GM21717 (cell line): ENCODE measurements around the gene GAPDHS.

Source experiments
- ATAC-seq: cut with Tn5 transposase; IDR thresholded peaks from one replicate; pipeline ENCODE4 v1.9.1; 2021; ENCODE audit warnings: mild to moderate bottlenecking, moderate library complexity; ENCODE audit not compliant: unreplicated experiment

Gene GAPDHS

DNA sequence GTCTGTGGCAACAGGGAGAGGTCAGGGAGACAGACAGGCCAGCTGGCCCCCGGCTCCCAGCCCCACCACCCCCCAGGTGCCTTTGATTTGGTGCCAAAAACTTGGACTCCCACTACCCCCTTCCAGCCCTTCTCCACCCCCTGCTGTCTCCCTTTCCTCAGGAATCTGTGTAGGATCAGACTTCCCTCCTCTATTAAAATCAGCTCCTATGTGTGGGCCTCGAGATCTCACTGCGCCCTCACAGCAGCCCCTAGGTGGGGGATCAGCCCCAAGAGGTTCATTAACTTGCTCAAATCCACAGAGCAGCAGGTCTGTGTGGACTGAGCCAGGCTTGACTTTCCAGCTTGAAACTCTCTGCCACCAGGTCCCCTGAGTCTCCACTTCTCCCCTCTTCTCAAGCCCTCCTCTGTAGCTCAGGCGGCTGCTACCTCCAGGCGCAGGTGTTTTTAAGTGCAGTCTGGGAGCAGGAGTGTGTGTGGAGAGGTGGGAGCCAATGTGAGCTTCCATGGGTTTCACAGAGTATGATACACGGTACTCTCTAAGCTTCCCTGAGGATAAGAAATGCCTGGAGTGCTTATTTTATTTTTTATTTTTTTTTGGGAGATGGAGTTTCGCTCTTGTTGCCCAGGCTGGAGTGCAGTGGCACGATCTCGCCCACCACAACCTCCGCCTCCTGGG lies 1.7 kb downstream of the GAPDHS start:
- ATAC-seq, result no peak

DNA sequence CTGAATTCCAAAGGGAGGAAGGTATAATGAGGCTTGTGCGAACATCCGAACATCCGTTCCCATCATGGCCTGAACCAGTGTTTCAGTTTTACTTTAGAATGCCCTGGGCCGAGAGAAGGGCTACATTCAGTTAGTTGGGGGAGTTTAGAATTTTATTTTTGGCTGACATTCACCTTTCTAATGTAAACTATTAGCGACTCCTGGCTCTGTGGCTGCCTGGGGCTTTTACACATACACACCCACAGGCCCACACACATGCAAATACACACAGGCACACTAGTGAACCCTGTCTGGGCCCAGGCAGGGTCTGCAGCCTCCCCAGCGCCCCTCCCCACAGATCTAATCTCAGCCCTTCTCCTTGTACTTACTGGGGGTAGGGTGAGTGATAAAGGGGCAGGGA lies 6.1 kb downstream of the GAPDHS start:
- no peak for ATAC-seq

DNA sequence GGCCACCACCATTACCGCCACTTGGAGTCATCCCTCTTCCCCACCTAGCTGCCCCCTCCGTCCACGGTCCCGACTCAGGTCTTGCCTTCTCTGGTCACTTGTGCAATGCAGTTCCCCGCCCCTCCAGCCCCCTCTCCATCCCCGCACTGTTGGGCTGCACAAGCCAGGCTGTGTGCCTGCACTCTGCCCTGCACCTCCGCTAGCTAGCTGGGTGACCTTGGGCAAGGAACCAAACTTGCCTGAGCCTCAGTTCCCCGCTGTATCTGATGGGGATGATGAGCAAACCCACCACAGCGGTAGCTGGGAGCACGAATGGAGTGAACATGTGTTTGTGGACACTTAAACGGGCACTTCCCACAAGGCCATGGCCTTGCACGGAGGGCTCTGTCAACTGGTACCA lies 6.6 kb downstream of the GAPDHS start:
- no peak for ATAC-seq

DNA sequence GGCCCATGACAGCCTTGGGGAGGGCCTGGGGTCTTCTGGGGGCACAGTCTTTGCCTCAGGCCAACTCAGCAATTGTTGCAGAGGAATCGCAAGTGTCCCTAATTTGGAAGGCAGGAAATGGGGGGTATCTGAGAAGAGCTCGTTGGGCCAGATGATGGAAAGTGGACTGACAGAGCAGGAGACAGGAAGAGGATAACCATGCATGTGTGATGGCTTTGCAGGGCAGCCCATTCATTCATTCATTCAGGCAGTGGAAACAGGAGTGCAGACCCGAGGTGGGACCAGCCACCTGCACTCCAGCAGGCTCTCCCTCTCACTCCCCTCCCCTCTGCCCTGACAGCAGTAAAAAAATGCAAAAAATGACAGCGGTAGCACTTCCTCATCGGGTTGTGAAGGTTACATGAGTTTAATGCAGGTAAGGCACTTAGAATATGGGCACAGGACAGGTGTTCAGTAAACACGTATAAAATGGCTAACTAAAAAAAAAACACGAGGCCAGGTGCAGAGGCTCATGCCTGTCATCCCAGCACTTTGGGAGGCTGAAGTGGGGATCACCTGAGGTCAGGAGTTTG lies 7.2 kb downstream of the GAPDHS start:
- no peak for ATAC-seq

DNA sequence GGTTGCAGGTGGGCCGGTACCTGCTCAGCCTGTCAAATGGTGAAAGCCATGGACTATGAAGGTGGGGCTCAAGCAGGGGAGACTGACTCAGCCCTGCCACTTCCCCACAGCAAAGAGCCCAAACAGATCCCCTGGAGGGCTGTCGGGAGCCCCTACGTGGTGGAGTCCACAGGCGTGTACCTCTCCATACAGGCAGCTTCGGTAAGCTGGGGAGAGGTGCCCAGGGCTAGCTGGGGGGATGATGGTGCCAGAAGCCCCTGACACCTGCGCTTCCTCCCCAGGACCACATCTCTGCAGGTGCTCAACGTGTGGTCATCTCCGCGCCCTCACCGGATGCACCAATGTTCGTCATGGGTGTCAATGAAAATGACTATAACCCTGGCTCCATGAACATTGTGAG lies 9.0 kb downstream of the GAPDHS start:
- no peak for ATAC-seq

DNA sequence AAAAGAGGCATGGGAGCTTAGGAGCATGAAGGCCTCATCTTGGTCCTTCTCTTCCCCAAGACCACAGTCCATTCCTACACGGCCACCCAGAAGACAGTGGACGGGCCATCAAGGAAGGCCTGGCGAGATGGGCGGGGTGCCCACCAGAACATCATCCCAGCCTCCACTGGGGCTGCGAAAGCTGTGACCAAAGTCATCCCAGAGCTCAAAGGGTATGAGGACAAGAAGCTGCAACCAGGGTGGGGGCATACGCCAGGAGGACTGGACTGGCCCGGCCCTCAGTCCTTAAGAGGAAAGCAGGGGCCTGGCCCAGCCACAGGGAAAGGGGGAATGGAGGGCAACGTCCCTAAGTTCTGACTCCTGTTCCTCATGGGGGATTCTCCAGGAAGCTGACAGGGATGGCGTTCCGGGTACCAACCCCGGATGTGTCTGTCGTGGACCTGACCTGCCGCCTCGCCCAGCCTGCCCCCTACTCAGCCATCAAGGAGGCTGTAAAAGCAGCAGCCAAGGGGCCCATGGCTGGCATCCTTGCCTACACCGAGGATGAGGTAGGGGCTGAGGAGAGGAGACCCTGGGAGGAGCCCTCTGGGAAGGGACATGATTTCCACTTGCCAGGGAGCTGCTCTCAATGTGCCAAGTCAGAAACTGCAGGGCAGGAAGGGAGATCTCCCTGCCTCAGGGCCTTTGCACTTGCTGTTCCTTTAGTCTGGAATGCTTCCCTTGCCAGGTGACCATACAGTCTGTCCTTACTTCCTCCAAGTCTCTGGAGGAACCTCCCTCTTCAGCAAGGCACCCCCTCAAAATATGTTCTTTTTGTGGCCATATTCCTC lies 10.2 kb downstream of the GAPDHS start:
- ATAC-seq, result no peak

DNA sequence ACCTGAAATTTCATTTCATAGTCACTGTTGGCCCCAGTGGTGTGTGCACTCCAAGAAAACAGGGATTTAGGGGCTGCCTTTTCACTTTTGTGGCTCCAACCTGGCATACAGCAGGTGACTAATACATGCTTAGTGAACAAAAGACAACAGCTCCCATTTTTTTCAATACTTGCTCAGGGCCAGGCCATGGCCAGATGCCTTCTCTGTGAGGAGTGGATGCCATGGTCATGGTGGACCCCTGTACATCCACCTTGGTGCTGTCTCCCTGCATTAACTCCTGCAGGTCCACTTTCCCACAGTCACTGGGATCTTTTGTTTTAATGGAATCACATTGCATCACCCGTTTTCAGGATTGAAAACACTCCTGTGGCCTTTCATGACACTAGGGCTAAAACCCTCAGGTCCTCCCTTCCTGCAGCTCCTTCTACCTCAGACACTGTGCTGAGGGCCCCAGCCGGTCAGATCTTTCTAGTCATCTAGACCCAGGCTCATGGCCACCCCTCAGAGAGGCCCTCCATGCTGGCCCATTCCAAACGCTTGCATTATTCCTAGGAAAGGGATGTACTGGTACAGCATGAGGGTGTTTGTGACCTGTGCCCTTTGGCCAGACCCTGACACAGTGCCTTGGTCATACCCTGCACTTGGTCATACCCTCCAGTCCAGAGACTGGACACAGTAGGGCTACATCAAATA lies 11.0 kb downstream of the GAPDHS start:
- no peak for ATAC-seq

DNA sequence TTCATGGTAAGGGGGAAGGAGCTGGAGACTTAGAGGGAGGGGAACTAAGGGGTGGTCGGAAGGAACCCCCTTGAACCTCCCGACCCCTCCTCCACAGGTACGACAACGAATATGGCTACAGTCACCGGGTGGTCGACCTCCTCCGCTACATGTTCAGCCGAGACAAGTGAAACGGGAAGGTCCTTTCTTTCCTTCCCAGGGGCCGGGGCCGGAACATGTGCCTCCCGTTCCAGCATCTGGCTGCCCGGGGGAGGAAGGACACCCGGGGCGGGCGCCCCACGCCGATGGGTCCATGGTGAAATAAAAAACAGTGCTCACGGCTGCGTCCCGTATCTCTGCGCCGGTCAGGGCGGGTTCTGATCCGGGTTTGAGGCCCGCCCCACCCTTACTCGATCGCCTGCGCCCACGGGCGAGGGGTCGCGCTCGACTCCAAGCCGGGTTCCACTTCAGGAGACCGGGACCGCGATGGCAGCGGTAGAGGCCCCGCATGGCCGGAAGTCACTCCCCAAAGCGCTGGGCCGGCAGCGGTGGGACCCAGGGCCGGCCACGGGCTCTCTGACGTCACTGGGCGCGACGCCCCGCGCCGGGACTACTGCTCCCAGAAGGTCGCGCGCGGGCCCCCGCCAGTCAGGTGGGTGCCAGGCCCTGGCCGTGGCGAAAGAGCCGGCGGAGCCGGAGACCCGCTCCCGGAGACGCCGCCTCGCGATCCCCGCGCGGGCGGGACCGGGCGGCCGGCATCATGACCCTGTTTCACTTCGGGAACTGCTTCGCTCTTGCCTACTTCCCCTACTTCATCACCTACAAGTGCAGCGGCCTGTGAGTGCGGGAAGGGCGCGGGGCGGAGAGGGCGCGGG lies 12.0 kb downstream of the GAPDHS start, which contains the start of gene TMEM147:
Gene TMEM147 (plus strand): TSS at position 626 of the 854 bp plus-strand sequence. CDS start 114 bp downstream, at position 740.
- peak; percentile 72 for ATAC-seq

DNA sequence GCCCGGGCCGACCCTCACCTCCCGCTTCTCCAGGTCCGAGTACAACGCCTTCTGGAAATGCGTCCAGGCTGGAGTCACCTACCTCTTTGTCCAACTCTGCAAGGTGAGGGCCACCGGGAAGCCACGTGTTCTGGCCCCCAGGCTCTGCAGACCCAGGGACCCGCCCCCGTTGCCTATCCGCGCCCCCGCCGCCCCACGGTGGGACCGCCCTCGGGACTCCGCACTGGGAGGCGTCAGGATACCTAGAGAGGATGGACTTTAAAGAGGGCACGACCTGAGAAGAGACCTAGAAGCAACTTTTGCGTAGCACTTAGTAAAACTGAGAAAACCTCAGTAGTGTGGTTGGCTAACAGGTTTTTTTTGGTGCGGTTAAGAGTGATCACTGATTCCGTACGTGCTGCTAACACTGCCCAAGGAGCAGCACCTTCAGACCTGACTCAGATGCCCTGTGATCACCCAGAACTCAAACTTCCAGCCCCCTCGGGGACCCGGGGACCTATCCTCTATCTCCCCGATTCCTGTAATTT lies 12.7 kb downstream of the GAPDHS start:
- ATAC-seq, result peak; percentile 36

DNA sequence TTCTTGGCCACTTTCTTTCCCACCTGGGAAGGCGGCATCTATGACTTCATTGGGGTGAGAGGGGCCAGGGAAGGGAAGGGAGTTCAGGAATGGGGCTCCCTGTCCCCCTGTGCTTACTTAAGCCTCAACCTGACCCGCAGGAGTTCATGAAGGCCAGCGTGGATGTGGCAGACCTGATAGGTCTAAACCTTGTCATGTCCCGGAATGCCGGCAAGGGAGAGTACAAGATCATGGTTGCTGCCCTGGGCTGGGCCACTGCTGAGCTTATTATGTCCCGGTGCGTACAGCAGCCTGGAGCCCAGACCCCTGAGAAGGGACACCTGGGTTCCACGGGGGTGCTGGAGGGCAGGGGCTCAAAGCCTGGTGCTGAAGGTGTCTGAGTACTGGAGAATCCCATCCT lies 13.3 kb downstream of the GAPDHS start:
- no peak for ATAC-seq

DNA sequence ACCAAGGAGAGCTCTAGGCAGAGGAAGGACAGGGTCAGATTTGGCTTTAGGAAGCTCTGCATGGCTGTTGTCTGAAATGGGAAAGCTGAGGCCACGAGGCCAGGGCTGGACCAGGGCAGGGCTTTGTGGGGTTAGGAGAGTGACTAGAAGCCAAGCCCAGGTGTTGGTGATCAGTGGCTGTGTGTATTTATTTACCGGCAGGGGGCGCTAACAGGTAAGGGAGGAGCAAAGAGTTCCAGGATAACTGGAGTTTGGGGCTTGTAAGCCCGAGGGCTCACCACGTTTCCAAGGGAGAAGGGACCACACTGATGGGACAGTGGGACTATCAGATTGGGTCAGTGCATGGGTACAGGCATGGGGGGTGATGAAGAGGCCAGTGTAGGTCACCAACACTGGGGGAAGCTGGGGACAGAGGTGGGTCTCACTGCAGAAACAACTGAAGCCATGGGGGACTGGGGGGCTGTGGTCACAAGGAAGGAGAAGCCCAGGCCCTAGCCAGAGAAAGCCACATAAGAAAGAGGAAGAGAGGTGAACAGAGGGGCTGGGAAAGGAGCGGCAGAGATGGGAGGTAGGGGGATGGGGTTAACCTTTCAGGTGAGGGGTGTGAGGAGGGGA lies 16.0 kb downstream of the GAPDHS start:
- ATAC-seq, result no peak

DNA sequence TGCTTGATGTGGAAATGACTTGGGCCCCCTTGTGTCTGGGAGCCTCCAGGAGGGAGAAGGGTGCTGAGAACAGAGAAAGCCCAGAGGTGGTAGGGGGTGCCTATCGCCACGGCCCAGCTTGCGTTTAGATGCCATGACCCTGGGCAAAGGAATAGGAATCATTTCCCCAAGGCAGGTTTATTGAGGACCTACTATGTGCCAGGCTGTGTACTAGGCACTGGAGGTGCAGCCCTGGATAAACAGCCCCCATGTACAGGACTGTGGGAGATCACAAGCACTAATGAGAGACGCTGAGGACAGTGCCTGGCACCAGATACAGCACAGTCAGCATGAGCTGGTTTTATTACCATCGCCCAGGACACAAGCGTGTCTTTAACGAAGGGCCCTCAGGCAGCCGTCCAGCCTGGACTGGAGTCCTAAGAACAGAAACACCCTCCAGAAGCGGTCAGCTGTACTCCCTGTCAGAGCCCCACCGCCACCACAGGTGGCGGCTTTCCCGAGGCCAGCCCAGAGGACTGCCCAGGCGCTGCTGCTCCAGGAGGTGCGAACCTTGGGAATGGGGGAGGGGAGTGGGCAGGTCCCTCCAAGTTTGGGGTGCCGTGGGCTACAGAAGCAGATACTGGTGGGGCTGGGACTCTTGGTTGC lies 16.7 kb downstream of the GAPDHS start:
- no peak for ATAC-seq

DNA sequence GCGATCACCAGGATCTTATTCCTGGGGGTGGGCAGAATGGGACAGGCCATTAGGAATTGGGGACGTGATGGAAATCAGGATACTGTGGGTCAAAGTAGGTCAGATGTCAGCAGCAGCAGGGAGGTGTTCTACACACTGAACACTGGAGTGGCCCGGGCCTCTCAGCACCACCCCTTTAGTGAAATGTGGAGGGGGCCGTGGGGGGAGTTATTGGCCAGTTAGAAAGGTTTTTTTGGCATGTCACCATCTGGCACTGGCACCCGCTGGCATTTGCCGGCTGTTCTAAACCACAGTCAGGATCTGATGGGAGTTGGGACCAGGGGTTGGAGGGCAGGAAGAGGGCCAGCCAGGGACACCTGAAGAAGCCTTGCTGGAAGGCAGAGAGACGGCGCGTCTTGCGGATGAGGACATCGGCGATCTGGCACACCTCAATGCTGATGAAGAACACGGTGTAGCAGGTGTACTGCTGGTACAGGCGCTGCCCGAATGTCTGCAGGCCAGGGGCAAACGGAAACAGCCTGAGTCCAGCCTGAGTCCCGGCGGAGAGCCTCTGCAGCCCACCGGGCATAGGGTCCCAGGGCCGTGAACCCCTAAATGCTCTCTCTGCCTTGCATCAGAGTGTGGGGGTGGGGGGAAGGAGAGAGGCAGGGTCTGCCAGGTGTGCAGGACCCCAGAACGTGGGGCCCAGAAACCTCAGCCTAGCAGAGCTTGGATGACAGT lies 18.0 kb downstream of the GAPDHS start:
- ATAC-seq, result no peak

DNA sequence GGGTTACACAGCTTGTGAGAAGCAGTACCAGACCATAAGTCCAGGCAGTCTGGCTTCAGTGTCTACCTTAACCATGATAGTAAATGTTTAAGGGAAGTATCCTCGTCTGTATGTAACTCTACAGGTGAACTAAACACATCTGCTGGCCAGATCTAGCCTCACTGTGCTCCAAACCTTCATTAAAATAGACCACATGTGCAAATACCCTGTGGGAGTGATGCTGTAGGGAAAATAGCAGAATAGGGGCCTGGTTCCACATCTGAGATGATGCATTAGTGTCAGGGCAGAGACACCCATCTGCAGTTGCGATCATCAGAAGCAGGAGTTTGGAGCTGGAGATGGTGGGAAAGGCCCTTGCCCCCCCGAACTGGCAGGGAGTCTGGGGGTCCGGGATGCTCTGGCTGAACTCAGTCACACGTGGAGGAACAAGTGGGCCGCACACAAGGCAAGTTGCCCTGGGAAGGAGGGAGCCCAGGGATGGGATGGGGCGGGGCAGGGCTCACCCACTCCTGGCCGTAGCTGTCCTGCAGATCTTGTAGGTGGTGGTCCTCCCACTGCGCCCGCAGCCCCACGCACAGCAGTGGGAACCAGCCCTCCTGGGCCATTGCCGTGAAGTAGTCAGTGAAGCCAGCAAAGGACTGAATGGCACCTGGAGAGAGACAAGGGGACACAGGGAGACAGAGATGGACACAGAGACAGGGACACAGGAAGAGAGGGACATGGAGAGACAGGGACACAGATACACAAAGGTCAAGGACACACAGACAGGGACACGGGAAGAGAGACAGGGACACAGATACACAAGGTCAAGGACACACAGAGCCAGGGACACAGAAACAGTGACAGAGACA lies 19.5 kb downstream of the GAPDHS start:
- no peak for ATAC-seq

DNA sequence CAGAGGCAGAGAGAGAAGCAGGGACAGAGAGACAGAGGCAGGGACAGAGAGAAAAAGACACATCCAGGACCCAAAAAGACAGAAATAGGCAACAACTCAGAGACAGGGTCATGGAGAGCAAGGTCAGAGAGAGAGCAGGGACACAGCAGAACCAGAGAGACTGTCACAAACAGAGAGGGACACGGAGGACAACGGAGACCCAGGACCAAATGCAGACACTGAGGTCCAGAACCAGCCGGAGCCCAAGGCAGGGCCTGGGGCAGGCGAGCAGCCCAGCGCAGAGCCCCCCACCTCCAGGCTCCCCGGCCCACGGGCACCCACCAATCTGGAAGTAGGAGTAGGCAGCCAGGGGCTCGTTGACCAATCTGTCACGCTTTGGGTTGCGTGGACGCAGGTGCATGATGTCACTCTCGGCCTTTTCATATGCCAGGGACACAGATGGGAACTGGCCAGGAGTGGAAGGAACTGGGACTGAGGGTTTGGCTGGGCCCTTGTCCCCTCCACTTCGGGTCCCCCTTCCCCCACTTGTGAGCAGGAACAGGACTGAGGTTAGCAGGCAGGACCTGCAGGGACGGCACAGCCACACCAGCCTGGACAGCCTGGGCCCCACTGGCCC lies 20.2 kb downstream of the GAPDHS start:
- ATAC-seq, result no peak

DNA sequence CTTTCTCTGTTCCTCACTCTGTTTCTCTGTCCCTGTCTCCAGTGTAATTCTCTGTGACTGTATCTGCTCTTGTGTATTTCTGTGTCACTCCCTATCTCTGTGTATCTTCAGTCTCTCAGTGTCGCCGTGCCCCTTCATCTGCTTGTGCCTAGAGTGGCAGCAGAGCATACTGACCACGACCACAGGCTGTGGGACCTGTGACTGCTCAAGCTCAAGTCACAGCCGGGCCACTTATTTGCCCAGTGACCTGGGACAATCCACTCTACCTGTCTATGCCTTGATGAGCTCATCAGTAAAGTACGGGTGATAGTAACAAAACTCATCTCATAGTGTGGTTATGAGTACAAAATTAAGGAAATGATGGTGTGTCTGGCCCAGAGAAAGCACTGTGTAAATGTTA lies 20.8 kb downstream of the GAPDHS start:
- no peak for ATAC-seq

DNA sequence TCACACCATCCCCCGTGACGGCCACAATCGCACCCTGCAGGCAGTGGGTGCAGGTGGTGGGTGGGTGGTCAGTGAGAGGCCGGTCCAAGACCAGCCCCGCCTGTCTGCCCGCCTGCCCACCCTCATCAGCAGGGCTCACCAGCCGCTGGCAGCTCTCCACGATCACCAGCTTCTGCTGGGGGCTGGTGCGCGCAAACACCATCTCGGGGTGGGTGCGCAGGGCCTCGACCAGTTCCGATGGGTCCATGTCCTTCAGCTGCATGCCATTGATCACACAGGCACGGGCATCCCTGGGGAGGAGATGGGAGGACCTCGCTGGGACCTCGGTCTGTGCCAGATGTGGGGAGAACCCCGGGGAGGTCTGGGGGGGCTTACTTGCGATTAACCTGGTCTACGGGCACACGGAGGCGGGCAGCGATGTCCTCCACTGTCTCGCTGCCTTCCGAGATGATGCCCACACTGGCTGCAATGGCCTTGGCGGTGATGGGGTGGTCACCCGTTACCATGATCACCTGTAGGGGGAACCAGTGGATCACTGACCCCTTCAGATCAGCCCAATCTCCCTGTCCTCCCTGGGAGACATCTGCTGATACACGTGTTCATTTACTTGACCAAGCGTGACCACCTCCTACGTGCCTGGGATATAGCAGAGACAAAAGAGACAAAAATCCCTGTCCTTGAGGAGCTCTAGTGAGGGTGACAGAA lies 22.2 kb downstream of the GAPDHS start:
- ATAC-seq, result no peak
